NCI-H146 treated with DMSO at 0.1 percent for 48 hours (cell line): ENCODE measurements around the gene TBCK.
"Not testable (repeated sequence)": the region's sequence is repeated elsewhere in the genome, so short reads cannot be mapped to it uniquely, and the experiment has no call there.

Experiments
- DNase-seq: peaks from one replicate; lab custom pipeline; 2025; ENCODE audit not compliant: unreplicated experiment; lab: John Stamatoyannopoulos, UW

The TBCK gene

DNA sequence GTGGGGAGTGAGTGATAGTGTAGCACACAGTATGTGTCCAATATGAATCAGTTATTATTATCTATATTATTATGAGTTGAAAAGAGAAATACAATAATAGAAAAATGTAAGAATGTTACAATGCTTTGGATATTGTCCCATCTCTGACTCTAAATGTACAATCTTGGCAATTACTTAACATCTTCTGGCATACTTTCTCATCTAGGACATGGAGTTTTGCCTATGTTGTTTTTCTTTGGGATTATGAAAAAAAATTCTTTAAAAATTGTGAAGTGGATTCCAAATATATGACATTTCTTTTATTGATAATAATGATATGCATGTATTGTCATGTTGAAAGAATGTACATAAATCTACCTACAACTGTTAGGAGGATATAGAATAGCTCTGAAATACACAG, 84.1 kb downstream of the TBCK start:
- no peak for DNase-seq

DNA sequence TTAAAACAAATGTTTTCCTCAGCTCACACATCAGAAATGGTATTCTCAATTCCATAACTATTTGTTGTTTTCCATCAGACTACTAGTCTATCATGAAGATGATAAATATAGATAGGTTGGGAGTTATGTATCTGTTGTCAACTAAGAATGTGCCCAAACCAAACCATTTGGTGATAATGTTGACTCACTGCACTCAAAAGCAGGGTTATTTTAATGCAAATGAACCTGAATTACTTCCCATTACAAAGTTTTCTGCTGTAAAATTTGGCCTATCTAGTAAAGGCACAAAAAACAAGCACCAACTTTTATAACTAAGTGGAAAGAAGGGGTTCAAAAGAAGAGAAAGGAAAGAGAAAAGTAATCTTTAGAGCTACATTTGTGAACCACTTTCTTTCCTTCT, 93.5 kb downstream of the TBCK start:
- no peak for DNase-seq

DNA sequence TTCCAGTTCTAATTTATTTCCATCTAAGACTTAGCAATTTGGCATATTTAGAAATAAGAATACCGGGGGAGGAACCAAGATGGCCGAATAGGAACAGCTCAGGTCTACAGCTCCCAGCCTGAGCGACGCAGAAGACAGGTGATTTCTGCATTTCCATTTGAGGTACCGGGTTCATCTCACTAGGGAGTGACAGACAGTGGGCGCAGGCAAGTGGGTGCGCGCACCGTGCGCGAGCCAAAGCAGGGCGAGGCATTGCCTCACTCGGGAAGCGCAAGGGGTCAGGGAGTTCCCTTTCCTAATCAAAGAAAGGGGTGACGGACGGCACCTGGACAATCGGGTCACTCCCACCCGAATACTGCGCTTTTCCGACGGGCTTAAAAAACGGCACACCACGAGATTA, 102.7 kb downstream of the TBCK start:
- not testable (repeated sequence) for DNase-seq

DNA sequence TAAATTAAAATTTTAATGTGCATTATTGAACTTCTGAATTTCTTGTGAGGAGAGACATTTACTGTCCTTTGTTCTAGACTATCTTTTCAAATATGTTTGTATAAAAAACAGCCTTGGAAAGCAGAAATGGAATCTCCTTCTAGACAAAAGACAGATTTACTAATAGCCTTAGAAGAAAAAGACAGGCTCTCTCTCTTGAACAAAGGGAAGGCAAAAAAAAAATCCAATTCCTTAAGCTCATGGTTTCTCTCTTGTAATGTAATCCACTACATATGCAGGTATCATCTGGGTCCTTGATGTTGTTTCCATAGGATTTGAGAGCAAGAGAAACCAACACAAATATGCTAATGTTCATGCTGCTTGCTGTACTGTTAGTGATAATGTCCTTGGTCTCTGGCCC, 106.0 kb downstream of the TBCK start:
- DNase-seq = no peak

DNA sequence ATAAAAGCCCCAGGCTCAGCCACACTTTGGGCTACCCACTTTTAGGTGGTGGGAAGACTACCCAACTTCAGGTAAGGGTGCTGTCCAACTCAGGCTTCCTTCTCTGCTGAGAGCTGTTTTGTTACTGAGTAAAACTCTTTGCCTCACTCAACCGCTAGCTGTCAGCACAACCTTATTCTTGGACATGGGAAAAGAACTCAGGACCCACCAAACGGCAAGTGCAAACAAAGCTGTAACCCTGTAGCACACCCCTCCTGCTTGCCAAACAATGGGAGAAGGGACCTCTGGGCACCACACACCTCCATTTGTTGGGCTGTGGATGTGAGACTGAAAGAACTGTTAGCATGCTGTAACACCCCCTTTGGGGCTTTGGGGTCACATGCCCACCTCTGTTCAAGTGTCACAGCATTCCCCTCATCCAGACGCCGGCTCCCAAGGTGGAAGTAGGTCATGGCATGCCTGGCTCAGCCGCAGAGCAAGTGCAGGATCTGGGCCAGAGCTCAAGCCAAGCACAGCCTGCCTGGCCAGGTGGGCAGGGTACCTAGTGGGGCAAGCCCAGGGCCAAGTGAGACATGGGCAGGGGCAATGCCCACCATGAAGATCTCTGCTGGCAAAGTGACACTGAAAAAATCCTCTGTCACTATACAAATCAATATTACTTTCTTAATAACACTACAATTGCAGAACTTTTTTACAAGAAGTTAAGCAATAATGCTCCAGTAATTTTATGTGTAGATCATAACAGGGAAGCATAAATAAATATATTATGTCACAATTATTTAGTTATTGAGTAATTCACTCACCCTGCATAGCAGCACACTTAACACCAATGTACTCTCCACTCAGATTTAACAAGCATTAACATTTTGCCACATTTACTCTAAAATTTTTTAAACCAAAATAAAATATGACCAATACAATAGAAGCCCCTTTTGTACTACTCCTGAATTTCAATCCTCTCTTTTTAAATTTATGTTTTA, 107.2 kb downstream of the TBCK start:
- DNase-seq = no peak

DNA sequence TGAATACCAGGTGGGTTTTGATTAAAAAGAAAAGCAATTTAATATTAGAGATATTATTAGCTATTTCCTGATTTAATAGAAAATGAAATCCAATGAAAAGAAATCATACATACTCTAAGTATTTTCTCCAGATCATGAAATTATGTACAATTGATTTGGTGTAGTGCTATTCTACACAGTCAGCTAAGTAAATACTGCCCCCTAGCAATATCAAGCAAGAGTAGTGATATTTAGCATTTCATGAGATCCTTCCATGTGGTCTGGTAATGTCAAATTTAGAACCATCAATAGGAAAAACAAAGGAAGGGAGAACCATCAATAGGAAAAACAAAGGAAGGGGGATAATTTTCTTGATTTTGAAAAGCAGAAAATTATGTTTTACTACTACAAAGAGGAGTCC, 114.6 kb downstream of the TBCK start:
- peak; percentile 5 for DNase-seq

DNA sequence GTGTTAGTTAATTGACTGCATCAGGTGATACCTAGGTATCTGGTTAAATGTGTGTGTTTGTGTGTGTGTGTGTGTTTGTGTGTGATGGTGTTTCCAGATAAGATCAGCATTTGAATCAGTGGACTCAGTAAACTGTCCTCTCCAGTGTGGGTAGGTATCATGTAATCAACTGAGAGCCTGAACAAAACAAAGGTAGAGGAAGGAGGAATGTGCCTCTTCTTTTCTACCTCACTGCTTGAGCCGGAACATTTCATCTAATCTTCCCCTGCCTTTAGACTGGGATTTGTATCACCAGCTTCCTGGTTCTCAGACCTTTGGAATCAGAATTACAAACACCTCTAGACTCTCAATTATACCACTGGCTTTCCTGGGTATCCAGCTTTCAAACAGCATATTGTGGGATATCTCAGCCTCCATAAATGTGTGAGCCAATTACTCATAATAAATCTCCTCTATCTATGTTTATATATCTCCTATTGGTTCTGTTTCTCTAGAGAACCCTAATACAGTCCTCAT, 120.5 kb downstream of the TBCK start:
- DNase-seq = no peak

DNA sequence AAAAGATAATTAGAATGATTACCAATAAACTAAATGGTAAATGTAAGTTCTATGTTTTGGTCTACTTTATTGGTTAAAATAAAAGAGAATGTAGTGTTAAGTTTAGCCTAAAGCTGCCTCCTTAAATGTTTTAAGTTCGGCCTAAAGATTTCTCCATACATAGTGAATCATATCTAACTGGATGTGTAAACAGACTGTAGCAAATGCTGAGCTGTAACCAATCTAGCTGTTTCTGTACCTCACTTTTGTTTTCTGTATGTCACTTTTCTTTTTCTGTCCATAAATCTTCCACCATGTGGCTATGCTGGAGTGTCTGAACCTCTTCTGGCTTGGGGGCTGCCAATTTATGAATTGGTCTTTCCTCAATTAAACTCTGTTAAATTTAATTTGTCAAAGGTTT, 121.2 kb downstream of the TBCK start:
- no peak for DNase-seq

DNA sequence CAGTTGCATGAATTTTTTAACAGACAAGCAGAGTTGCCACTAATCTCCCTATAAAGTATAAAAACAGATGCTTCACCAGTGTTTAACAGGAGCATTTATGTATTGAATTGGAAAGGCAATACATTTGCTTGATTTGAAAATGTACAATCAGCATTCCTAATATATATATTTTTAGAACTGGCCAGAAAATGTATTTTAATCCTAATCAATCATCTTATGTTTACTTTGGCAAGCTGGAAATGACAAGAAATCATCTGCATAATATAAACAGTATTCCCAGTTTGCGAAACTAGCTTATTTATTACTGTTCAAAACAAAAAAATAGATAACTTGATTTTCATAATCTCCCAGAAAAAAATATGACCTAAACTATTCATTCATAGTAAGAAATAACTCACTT, 123.9 kb downstream of the TBCK start:
- DNase-seq = no peak

DNA sequence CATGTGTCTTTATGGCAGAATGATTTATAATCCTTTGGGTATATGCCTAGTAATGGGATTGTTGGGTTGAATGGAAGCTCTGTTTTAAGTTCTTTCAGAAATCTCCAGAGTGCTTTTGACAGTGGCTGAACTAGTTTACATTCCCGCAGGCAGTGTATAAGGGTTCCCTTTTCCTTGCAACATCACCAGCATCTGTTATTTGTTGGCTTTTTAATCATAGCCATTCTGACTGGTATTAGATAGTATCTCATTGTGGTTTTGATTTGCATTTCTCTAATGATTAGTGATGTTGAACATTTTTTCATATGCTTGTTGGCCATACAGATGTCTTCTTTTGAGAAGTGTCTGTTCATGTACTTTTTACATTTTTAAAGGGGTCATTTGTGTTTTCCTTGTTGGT, 129.8 kb downstream of the TBCK start:
- no peak for DNase-seq

DNA sequence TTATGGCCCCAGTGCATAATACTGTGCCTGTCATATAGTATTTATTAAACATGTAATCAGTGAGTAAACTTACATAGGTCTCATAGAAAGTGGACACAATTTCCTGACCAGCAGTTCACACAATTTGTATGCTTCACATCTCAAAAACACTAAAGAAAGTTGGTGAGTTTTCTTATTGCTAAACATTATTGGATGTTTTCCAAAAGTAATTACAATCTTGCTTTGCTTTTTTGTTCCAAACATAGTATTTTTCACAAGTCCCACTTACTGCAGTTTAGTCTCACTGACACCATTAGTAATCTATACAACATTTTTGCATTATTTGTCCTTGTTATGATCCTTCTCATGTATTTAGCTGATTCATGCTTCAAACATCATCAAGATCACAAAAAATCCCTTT, 132.5 kb downstream of the TBCK start:
- DNase-seq = no peak

DNA sequence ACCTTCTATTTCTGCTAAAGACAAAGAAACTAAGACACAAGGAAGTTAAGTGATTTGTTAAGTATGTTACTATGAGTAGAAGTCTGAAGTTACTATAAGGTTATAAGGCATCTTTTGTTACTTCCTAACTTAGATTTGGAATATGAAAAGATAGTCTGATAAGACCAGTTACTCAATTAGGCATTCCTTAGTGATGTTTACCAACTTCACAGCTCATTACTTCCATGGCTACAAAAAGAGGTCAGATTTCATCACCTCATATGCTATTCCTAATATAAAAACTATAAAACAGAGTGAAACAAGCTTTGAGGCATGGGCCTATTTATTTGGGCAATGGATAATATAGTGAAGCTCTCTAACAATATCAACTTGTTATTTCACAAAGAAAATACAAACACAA, 143.1 kb downstream of the TBCK start:
- DNase-seq = no peak

DNA sequence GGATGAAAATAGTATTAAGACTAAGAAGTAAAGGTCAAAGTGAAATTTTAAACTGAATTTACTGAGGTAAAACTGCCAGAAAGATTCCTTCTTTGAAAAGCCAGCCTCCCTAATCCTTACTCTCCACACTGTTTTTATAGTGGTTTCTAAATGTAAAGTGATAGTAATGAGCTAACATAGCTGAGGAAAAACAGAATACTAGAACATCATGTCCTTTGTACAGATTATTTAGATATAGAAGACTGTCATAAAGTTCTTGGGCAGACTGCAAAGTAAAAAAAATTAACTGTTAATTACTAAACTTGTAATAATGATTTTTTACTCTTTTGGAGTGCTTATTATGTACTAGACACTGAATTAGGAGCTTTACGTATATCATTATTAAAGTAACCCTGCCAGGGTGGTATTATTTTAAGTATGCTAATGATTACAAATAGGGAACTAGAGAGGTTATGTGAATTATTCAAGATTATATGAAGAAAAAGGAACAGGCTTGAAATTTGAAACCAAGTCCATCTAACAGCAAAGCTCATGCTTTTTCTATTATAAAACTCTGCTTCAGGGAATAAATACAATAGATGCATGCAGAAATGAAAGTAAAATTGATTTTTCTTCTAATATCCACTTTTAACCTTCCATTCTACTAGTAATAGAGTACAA, 150.5 kb downstream of the TBCK start:
- DNase-seq = no peak

DNA sequence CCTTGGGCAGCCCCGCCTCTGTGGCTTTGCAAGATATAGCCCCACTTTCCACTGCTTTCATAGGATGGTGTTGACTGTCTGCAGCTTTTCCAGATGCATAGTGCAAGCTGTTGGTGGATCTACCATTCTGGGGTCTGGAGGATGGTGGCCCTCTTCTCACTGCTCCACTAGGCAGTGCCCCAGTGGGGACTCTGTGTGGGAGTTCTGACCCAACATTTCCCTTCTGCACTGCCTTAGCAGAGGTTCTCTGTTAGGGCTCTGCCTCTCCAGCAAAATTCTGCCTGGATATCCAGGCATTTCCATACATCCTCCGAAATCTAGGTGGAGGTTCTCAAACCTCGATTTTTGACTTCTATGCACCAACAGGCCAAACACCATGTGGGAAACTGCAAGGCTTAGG, 153.7 kb downstream of the TBCK start:
- DNase-seq = no peak

DNA sequence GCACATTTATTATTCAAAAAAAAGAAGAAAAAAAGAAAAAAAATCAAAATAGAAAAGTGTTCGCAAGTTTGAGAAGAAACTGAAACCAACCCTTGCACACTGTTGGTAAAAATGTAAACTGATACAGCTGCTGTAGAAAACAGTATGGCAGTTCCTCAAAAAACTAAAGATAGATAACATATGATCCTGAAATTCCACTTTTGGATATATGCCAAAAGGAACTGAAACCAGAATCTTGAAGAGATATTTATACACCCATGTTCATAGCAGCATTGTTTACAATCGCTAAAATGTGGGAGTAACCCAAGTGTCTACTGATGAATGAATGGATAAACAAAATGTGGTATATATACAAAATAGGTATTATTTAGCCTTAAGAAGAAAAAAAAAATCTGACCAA, 155.4 kb downstream of the TBCK start:
- DNase-seq = no peak

DNA sequence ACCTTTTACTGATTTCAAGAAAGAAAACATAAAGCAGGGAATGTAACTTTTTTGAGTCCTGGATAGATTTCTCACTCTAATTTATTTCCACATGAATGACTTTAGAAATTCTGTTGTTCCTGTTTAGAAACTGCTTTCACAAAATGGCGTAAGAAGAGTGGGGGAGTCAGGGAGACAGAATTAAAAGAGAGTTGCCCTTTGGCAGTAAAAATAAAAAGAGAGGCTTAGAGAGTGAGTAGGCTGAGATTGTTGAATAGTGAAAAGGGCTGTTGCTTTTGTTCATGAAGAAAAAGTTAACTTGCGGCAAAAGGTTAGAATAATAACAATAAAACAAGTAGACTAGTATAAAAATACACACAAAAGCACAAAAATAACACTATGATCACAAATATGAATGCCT, 166.1 kb downstream of the TBCK start:
- DNase-seq = no peak

DNA sequence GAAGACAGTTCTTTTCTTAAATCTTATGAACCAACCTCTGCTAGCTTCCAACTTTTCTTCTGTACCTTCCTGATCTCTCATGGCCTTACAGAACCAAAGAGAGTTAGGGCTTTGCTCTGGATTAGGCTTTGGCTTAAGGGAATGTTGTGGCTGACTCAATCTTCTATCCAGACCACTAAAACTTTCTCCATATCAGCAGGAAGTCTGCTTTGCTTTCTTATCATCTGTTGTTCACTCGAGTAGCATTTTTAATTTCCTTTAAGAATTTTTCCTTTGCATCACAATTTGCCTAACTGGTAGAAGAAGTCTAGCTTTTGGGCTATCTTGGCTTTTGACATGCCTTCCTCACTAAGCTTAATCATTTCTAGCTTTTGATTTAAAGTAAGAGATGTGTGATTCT, 167.0 kb downstream of the TBCK start:
- no peak for DNase-seq

DNA sequence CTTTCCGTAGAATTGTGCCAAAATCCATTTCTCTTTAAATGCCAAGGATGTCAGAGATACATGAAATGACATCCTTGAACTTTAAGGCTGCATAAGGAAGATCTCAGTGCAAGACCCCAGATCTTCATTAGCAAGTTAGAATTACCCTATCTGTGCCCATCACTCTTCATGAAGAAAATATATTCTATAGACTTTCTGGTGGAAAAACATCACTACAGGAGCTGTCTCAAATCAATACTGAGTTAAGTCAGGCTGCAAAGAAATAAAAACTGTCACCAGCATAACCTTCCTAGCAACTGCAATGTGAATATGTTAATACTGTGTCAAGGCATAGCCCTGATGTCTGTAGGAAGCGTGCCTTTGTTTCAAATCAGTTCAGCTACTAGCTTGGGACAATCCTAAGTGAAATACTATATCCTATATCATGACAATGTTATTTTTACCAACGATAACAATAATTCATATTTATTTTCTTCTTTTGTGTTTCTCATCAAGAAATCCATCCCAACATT, 173.3 kb downstream of the TBCK start:
- DNase-seq = no peak

DNA sequence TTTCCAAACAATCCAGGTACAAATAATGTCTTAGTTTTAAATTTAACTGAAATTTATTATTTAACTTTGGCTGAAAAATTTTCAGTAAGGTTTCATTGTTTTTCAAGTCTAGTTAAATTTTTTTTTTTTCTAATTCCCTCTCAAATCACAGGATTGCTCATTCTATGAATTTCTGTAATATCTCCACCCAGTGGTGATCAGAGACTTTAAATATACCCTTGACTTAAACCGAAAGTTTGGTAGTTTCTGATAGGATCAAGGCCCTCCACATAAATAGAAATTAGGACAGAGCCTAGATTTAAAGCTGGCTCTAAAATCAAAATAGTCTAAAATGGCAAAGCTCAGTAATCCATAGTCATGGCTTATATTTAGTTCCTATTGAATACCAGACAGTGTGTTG, 175.4 kb downstream of the TBCK start:
- no peak for DNase-seq

DNA sequence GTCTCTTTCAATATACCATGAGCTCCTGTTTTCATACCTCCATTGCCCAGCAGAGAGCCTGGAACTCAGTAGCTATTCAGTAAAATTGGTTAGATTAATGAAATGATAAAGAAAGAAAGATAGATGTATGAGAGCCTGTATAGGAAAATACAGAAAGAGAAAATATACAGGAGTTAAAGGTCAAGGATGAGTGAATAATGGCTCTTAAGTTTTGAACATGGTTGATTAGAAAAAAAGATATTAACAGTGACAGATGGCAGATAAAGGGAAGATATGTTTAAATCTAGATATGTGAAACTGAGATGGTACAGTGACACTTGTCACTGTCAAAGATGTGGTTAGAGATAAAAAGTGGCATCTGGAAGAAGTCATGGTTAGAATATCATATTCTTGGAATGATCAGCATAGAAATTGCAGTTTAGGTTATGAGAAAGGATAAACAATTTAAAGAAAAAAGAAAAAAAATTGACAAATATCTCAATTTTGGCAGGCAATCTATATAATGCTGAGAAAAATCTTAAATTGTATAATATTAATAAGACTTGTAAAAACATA, 179.2 kb downstream of the TBCK start:
- DNase-seq = no peak

DNA sequence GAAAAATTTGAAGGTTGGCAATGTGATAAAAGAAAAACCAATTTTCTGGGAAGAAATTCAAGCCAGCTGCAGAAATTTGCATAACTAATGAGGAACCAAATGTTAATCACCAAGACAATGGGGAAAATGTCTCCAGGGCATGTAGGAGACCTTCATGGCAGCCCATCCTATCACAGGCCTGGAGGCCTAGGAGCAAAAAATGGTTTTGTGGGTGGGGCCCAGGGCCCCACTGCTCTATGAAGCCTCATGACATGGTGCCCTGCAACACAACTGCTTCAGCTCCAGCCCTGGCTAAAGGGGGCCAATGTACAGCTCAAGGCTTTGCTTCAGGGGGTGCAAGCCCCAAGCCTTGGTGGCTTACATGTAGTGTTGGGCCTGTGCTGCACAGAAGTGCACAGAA, 184.0 kb downstream of the TBCK start:
- DNase-seq = no peak

DNA sequence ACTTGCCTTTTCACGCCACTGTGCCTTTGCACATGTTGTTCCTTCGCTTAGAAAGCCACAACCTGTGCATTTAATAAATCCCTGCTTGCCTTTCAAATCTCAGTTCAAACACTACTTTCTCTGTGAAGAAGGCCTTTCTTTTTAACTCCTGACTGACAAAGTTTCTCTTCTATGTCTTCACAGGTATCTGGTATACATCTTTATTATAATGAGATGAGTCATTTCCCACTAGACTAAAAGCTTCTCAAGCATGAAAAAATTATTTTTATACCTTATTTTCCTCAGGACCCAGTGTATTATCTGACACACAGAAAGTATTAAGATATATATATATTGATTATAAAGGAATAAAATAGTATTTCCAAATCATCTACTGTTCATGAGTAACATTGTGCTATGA, 189.9 kb downstream of the TBCK start:
- DNase-seq = no peak
